SK-N-SH (cell line): ENCODE measurements around the gene OTUD7B. TPM values are rescaled to one million over a fixed set of nuclear protein-coding genes. Genes with fewer than 3 reads are reported as not detected.

Source experiments
- CTCF ChIA-PET: fragments of 300-600, 350-600 bp; formaldehyde crosslinking; extraction: SDS; loops from one replicate; lab custom pipeline; 2021; lab: Yijun Ruan, JAX
- POLR2A ChIA-PET: fragments of 350-600 bp; sonication (Branson Sonifier 250); formaldehyde crosslinking; extraction: SDS; loops from one replicate; lab custom pipeline; 2020; ENCODE audit warnings: antibody characterized with exemption, inconsistent platforms; lab: Yijun Ruan, JAX
- DNase-seq: peaks from one replicate; pipeline ENCODE4 v3.0.0; 2012
- H2AFZ ChIP-seq: fragments of 200-600 bp; sonication (generic); 2 replicates; pipeline ENCODE4 v1.8.1; 2016; ENCODE audit warnings: antibody characterized with exemption, mild to moderate bottlenecking, low read depth
- H3F3A ChIP-seq: fragments of 200-600 bp; sonication (generic); replicated peaks from 2 replicates; pipeline ENCODE3; 2016; ENCODE audit warnings: antibody characterized with exemption, mild to moderate bottlenecking; ENCODE audit not compliant: insufficient read depth
- H3K27ac ChIP-seq, 2 experiments: fragments of 200-500 bp in 1 of 2; fragments of 200-600 bp in 1 of 2; sonication (Bioruptor generic) in 1 of 2; sonication (generic), shearing (Covaris generic) in 1 of 2; 2 replicates each; pipeline versions ENCODE4 v1.5.1 to v1.6.1; 2014 to 2016; ENCODE audit warnings: low read depth in 2 of 2, inconsistent platforms in 1 of 2, low read length in 1 of 2, mild to moderate bottlenecking in 1 of 2, mixed read lengths in 1 of 2
- H3K27me3 ChIP-seq: fragments of 200-600 bp; sonication (generic), shearing (Covaris generic); 2 replicates; pipeline ENCODE4 v1.6.1; 2016; ENCODE audit warnings: mixed run types; ENCODE audit not compliant: insufficient read depth
- H3K36me3 ChIP-seq, 2 experiments: fragments of 200-500 bp in 1 of 2; fragments of 200-600 bp in 1 of 2; sonication (Bioruptor generic) in 1 of 2; sonication (generic) in 1 of 2; replicated peaks in 1 of 2; 2 replicates each; pipeline versions ENCODE3 to v1.5.1; 2014 to 2016; ENCODE audit warnings: low read length in 1 of 2, mild to moderate bottlenecking in 1 of 2; ENCODE audit not compliant: insufficient read depth in 2 of 2, control insufficient read depth in 1 of 2
- H3K4me1 ChIP-seq, 2 experiments: fragments of 200-500 bp in 1 of 2; fragments of 200-600 bp in 1 of 2; sonication (Bioruptor generic) in 1 of 2; sonication (generic), shearing (Covaris generic) in 1 of 2; 2 replicates each; pipeline versions ENCODE4 v1.5.1 to v1.6.1; 2014 to 2016; ENCODE audit warnings: low read depth in 1 of 2, low read length in 1 of 2, mixed run types in 1 of 2; ENCODE audit not compliant: insufficient read depth in 2 of 2, control insufficient read depth in 1 of 2
- H3K4me2 ChIP-seq: fragments of 200-600 bp; sonication (generic), shearing (Covaris generic); 2 replicates; pipeline ENCODE4 v1.6.1; 2017; ENCODE audit warnings: mixed run types
- H3K4me3 ChIP-seq, 2 experiments: fragments of 200-500 bp in 1 of 2; fragments of 200-600 bp in 1 of 2; sonication (Bioruptor generic) in 1 of 2; sonication (generic), shearing (Covaris generic) in 1 of 2; 2 replicates each; pipeline versions ENCODE4 v1.5.1 to v1.8.1; 2014 to 2016; ENCODE audit warnings: low read depth in 2 of 2, inconsistent platforms in 1 of 2, low read length in 1 of 2, mild to moderate bottlenecking in 1 of 2, mixed read lengths in 1 of 2, moderate library complexity in 1 of 2
- H3K79me2 ChIP-seq: fragments of 200-600 bp; sonication (generic); 2 replicates; pipeline ENCODE4 v1.8.1; 2017; ENCODE audit warnings: mild to moderate bottlenecking; ENCODE audit not compliant: insufficient read depth
- H3K9ac ChIP-seq: fragments of 200-600 bp; sonication (generic); 2 replicates; pipeline ENCODE4 v1.6.1; 2017; ENCODE audit warnings: mixed run types
- H3K9me2 ChIP-seq: fragments of 200-600 bp; sonication (generic); 2 replicates; pipeline ENCODE4 v1.6.1; 2017; ENCODE audit warnings: mixed run types
- H3K9me3 ChIP-seq: fragments of 200-600 bp; sonication (generic); 2 replicates; pipeline ENCODE4 v1.6.1; 2017; ENCODE audit warnings: mixed run types, mild to moderate bottlenecking, moderate library complexity
- H4K20me1 ChIP-seq: fragments of 200-600 bp; sonication (generic); 2 replicates; pipeline ENCODE4 v1.6.1; 2017; ENCODE audit warnings: mild to moderate bottlenecking, mixed run types; ENCODE audit not compliant: insufficient read depth
- ELF1 ChIP-seq: IDR thresholded peaks from 2 replicates; pipeline ENCODE4 v1.4.0; 2012
- EZH2phosphoT487 ChIP-seq: fragments of 200-600 bp; sonication (generic); IDR thresholded peaks from 2 replicates; pipeline ENCODE4 v1.6.1; 2017; ENCODE audit warnings: low read depth, mixed run types, mild to moderate bottlenecking, antibody characterized with exemption, moderate library complexity, borderline replicate concordance
- FOSL2 ChIP-seq: IDR thresholded peaks from 2 replicates; pipeline ENCODE4 v1.4.0; 2012; ENCODE audit warnings: low read depth, mild to moderate bottlenecking, moderate library complexity, borderline replicate concordance
- FOXJ3 ChIP-seq: sonication (generic); formaldehyde crosslinking; IDR thresholded peaks from 2 replicates; pipeline ENCODE4 v1.5.1; 2020; ENCODE audit warnings: mild to moderate bottlenecking, missing genetic modification reagents
- FOXM1 ChIP-seq: IDR thresholded peaks from 2 replicates; pipeline ENCODE4 v1.4.0; 2012; ENCODE audit warnings: low read depth, mild to moderate bottlenecking
- GABPA ChIP-seq: IDR thresholded peaks from 2 replicates; pipeline ENCODE4 v1.4.0; 2012; ENCODE audit warnings: low read depth, mild to moderate bottlenecking
- GATA2 ChIP-seq: sonication (generic); formaldehyde crosslinking; IDR thresholded peaks from 2 replicates; pipeline ENCODE4 v1.5.0; 2020; ENCODE audit warnings: mild to moderate bottlenecking, missing genetic modification reagents
- JUND ChIP-seq: IDR thresholded peaks from 2 replicates; pipeline ENCODE4 v1.4.0; 2012
- MEF2A ChIP-seq: IDR thresholded peaks from 2 replicates; pipeline ENCODE4 v1.4.0; 2012; ENCODE audit warnings: low read depth, borderline replicate concordance
- MXI1 ChIP-seq: IDR thresholded peaks from 2 replicates; pipeline ENCODE4 v1.6.1; 2012; ENCODE audit warnings: mild to moderate bottlenecking, low read depth, low read length, improper control_type of control experiment
- NFIC ChIP-seq: IDR thresholded peaks from 2 replicates; pipeline ENCODE4 v1.4.0; 2012; ENCODE audit warnings: borderline replicate concordance
- POLR2AphosphoS5 ChIP-seq: IDR thresholded peaks from 2 replicates; pipeline ENCODE4 v1.6.1; 2012; ENCODE audit warnings: low read depth, low read length
- RAD21 ChIP-seq: IDR thresholded peaks from 2 replicates; pipeline ENCODE4 v1.6.1; 2012; ENCODE audit warnings: mild to moderate bottlenecking, low read length
- RCOR1 ChIP-seq: fragments of 150-350 bp; IDR thresholded peaks from 2 replicates; pipeline ENCODE4 v1.6.1; 2017; ENCODE audit warnings: antibody characterized with exemption, low read length
- RXRA ChIP-seq: IDR thresholded peaks from 2 replicates; pipeline ENCODE4 v1.4.0; 2012; ENCODE audit warnings: low read depth, mild to moderate bottlenecking, borderline replicate concordance
- TAF1 ChIP-seq: IDR thresholded peaks from 2 replicates; pipeline ENCODE4 v1.6.1; 2012; ENCODE audit warnings: low read depth, mild to moderate bottlenecking, low read length, moderate library complexity, borderline replicate concordance
- TCF12 ChIP-seq: IDR thresholded peaks from 2 replicates; pipeline ENCODE4 v1.4.0; 2012
- YY1 ChIP-seq: IDR thresholded peaks from 2 replicates; pipeline ENCODE4 v1.4.0; 2012; ENCODE audit warnings: low read depth, mild to moderate bottlenecking
- WGBS: methylation state at CpG from one replicate; pipeline ENCODE4 v1.1.6; 2017; ENCODE audit warnings: low lambda C conversion rate; 5-methylcytosine and 5-hydroxymethylcytosine counted together
- polyA plus RNA-seq, 3 experiments: library from polyadenylated mRNA; depleted of rRNA; stranded (reverse); fragments of >200 nt; gene quantifications; 2 replicates each; pipeline ENCODE4 v1.2.3, GENCODE V29; 2012
- TF ChIP-seq, protein P1 (sequence below): fragments of 150-350 bp; IDR thresholded peaks from 2 replicates; pipeline ENCODE4 v1.6.1; 2017; ENCODE audit warnings: antibody characterized with exemption, low read length, low read depth, borderline replicate concordance
- TF ChIP-seq, protein P2 (sequence below): IDR thresholded peaks from 2 replicates; pipeline ENCODE4 v1.4.0; 2012; ENCODE audit warnings: low read depth, borderline replicate concordance
- TF ChIP-seq, protein P3 (sequence below): fragments of 200-600 bp; sonication (generic); IDR thresholded peaks from 2 replicates; pipeline ENCODE4 v1.6.1; 2017; ENCODE audit warnings: antibody characterized with exemption, mild to moderate bottlenecking, moderate library complexity
- TF ChIP-seq, protein P4 (sequence below): IDR thresholded peaks from 2 replicates; pipeline ENCODE4; 2012
- TF ChIP-seq, protein P5 (sequence below): IDR thresholded peaks from 2 replicates; pipeline ENCODE4 v1.4.0; 2012; ENCODE audit warnings: low read depth

The OTUD7B gene
- polyA plus RNA-seq, 1 of the 3 experiments (the other 2 are of a cell fraction) = 4.2 TPM

DNA sequence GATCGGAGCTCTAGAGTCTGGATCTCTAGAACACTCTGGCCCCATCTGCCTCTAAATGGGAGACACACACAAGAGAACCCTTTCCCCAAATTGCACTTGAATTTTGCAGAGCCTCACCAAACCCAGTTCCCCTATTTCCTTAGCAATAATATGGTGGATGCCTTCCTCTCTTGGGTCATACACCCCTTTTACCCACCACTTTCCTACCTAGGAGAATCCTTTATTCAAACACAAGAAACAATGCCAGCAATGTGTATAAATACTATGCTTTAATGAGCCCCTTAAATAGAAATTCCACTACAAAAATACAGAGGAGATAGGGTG is 82.2 kb downstream of the OTUD7B start:
- peak overlapping the region; percentile 81 for H3K9ac ChIP-seq
- H3K36me3 ChIP-seq = peaks cover 29 to 46% of the 10 kb centered on the region in 2 experiments
- no peaks in the 10 kb centered on the region for H3K27me3 ChIP-seq
- peak overlapping the region; percentile 66; the same call in 1 of the 2 replicates for H2AFZ ChIP-seq
- CTCF ChIA-PET = interaction anchor here (0.9 to 2.5 kb wide), 4 partner anchors 9 to 40 kb away, joined by 4 to 10 read pairs (median 5); a partner anchor contains a TSS
- H3K27ac ChIP-seq = peak overlapping the region; percentile 90 to 99
- peaks cover 6% of the 10 kb centered on the region for H3F3A ChIP-seq
- POLR2A ChIA-PET = interaction anchor here (0.8 to 1.7 kb wide), 5 partner anchors 9 to 41 kb away, joined by 3 to 14 read pairs (median 8); a partner anchor contains a TSS
- H3K4me1 ChIP-seq = peaks cover 14 to 26% of the 10 kb centered on the region in 2 experiments
- peaks cover 38% of the 10 kb centered on the region for H3K79me2 ChIP-seq
- peaks cover 10% of the 10 kb centered on the region; the same call in 1 of the 2 replicates for H4K20me1 ChIP-seq
- H3K9me2 ChIP-seq = no peaks in the 10 kb centered on the region
- peak overlapping the region; percentile 92 to 95 for H3K4me3 ChIP-seq
- 0% methylated on average over 1 of the region's 1 CpG for WGBS
- peak overlapping the region; percentile 80 for H3K4me2 ChIP-seq
- H3K9me3 ChIP-seq = no peaks in the 10 kb centered on the region
- no peak for DNase-seq
- no peak for TF ChIP-seq MEF2A
- no peak for TF ChIP-seq RCOR1
- no peak for TF ChIP-seq MXI1
- TF ChIP-seq, all 33 proteins: peak for 0

DNA sequence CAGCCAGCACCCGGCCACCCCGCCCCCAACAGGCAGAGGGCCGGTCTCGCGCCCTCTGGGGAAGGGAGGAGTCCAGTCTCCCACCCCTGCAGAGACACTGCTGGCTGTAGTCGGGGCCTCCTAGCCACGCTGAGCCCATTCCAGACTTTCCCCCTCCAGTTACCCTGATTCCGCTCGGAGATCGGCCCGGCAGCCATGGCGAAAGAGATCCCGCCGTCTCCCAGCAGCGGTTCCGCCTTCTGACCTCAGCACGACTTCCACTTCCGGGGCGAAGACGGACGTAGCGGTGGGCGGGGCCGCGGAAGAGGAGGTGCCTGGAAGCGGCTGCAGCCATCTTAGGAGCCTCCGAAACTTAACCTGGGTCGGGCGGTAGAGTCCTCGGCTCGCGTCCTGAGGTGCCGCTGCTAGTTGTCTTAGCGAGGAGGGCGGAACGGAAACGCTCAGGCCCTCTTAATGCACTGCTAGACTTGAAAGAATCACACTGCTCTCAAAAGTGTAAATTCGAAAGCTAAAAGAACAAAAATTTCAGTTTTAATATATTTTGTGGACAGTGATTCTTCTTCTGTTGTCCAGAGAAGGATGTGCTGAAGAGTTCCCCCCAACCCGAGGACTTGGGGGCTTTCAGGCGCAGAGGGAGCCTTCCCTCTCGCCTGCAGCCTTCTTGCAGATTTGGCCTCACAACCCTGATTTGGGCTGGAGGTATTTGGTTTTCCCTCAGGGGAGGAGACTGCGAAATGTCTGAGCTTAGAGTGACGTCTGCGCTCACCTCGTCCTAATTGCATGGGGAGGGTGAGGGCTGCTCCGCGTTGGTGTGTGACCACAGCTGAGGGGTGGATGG is 82.7 kb downstream of the OTUD7B start, which contains the start of gene SF3B4:
Gene SF3B4 (minus strand): TSS at position 241 of the 838 bp plus-strand sequence. CDS start 44 bp downstream, at position 197.
- 1% methylated on average over 37 of the region's 47 CpGs for WGBS
- peak; percentile 98 for TF ChIP-seq GABPA
- TF ChIP-seq, protein P1, sequence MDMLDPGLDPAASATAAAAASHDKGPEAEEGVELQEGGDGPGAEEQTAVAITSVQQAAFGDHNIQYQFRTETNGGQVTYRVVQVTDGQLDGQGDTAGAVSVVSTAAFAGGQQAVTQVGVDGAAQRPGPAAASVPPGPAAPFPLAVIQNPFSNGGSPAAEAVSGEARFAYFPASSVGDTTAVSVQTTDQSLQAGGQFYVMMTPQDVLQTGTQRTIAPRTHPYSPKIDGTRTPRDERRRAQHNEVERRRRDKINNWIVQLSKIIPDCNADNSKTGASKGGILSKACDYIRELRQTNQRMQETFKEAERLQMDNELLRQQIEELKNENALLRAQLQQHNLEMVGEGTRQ = no peak
- TF ChIP-seq JUND = no peak
- no peak for TF ChIP-seq GATA2 (CRISPR knock-in tag)
- TF ChIP-seq RAD21 = no peak
- no peak for TF ChIP-seq MXI1
- TF ChIP-seq MEF2A = no peak
- no peak for TF ChIP-seq FOXJ3
- peak; percentile 87 for TF ChIP-seq TAF1
- TF ChIP-seq FOSL2 = no peak
- peak; percentile 92 for TF ChIP-seq YY1
- no peak for TF ChIP-seq EZH2phosphoT487
- TF ChIP-seq, protein P2, sequence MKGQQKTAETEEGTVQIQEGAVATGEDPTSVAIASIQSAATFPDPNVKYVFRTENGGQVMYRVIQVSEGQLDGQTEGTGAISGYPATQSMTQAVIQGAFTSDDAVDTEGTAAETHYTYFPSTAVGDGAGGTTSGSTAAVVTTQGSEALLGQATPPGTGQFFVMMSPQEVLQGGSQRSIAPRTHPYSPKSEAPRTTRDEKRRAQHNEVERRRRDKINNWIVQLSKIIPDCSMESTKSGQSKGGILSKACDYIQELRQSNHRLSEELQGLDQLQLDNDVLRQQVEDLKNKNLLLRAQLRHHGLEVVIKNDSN = no peak
- TF ChIP-seq, protein P3, sequence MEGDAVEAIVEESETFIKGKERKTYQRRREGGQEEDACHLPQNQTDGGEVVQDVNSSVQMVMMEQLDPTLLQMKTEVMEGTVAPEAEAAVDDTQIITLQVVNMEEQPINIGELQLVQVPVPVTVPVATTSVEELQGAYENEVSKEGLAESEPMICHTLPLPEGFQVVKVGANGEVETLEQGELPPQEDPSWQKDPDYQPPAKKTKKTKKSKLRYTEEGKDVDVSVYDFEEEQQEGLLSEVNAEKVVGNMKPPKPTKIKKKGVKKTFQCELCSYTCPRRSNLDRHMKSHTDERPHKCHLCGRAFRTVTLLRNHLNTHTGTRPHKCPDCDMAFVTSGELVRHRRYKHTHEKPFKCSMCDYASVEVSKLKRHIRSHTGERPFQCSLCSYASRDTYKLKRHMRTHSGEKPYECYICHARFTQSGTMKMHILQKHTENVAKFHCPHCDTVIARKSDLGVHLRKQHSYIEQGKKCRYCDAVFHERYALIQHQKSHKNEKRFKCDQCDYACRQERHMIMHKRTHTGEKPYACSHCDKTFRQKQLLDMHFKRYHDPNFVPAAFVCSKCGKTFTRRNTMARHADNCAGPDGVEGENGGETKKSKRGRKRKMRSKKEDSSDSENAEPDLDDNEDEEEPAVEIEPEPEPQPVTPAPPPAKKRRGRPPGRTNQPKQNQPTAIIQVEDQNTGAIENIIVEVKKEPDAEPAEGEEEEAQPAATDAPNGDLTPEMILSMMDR = no peak
- TF ChIP-seq NFIC = no peak
- TF ChIP-seq, protein P4, sequence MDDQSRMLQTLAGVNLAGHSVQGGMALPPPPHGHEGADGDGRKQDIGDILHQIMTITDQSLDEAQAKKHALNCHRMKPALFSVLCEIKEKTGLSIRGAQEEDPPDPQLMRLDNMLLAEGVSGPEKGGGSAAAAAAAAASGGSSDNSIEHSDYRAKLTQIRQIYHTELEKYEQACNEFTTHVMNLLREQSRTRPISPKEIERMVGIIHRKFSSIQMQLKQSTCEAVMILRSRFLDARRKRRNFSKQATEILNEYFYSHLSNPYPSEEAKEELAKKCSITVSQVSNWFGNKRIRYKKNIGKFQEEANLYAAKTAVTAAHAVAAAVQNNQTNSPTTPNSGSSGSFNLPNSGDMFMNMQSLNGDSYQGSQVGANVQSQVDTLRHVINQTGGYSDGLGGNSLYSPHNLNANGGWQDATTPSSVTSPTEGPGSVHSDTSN = no peak
- TF ChIP-seq, protein P5, sequence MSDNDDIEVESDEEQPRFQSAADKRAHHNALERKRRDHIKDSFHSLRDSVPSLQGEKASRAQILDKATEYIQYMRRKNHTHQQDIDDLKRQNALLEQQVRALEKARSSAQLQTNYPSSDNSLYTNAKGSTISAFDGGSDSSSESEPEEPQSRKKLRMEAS = peak; percentile 50; the same call in 1 of the 2 replicates
- peak; percentile 97 for TF ChIP-seq POLR2AphosphoS5
- TF ChIP-seq ELF1 = peak; percentile 90
- TF ChIP-seq TCF12 = no peak
- TF ChIP-seq FOXM1 = no peak
- TF ChIP-seq RXRA = no peak

More for the DNA sequence above, 82.7 kb downstream of the OTUD7B start, which contains the start of gene SF3B4:
- Histone ChIP-seq H3K27me3 (no peaks in the 10 kb centered on the region), H3K4me1 (peaks cover 14 to 26% of the 10 kb centered on the region in 2 experiments), H3K36me3 (peaks cover 34 to 52% of the 10 kb centered on the region in 2 experiments), H3K4me3 (peak within 1 kb of the TSS; percentile 92 to 95), H3K27ac (peak within 1 kb of the TSS; percentile 90 to 99), H3K9ac (peak within 1 kb of the TSS; percentile 81), H3K4me2 (peak within 1 kb of the TSS; percentile 80), H3K9me3 (no peaks in the 10 kb centered on the region), H4K20me1 (peaks cover 10% of the 10 kb centered on the region; the same call in 1 of the 2 replicates), H3K79me2 (peaks cover 38% of the 10 kb centered on the region), H3F3A (peaks cover 6% of the 10 kb centered on the region), H3K9me2 (no peaks in the 10 kb centered on the region), H2AFZ (peak within 1 kb of the TSS; percentile 66; the same call in 1 of the 2 replicates)
- ChIA-PET CTCF (interaction anchor here (0.9 to 2.5 kb wide), 4 partner anchors 10 to 40 kb away, joined by 4 to 10 read pairs (median 5); a partner anchor contains a TSS), POLR2A (interaction anchor here (0.8 to 1.7 kb wide), 5 partner anchors 10 to 41 kb away, joined by 3 to 14 read pairs (median 8); a partner anchor contains a TSS)
- DNase-seq = peak; percentile 89
